ENCODE data around the gene CRTC1. TPM values are rescaled to one million over a fixed set of nuclear protein-coding genes. Genes with fewer than 3 reads are reported as not detected.

The CRTC1 gene
- total and polyA plus RNA-seq, 4 donors = 1.5 to 3.5 (median 1.9) TPM

- TF ChIP-seq REST (IDR thresholded peaks at IDR 0.05) (no peak), NR2F2 (IDR thresholded peaks at IDR 0.05) (no peak)
These were observed 66.1 kb downstream of the CRTC1 start (continued) for GRCh38 chr19:18749362-18750231.

GRCh38 chr19:18750295-18750970 lies 67.0 kb downstream of the CRTC1 start:
- no peak overlapping the region for H3K27ac ChIP-seq (ENCODE audit: low read depth in 1 of 2, low read length in 2 of 2)
- DNase-seq (ENCODE audit: low spot score) = no peak
- H3K36me3 ChIP-seq (ENCODE audit: control insufficient read depth in 4 of 4, insufficient read depth in 3 of 4, low read depth in 1 of 4, low read length in 3 of 4) = peaks cover 0 to 6% (median 0%) of the 10 kb centered on the region in 4 donors
- H3K9ac ChIP-seq (ENCODE audit: low read depth in 1 of 2, low read length in 2 of 2) = no peak overlapping the region
- no peaks in the 10 kb centered on the region for H3K27me3 ChIP-seq (ENCODE audit: control insufficient read depth in 4 of 4, insufficient read depth in 4 of 4, low read length in 3 of 4)
- no peak overlapping the region for H3K4me3 ChIP-seq (ENCODE audit: low read depth in 1 of 3, low read length in 3 of 3)
- TF ChIP-seq NR2F2 (IDR thresholded peaks at IDR 0.05) = no peak
- TF ChIP-seq SP1 (IDR thresholded peaks at IDR 0.05) = no peak
- no peak for TF ChIP-seq HNF4G (IDR thresholded peaks at IDR 0.05)
- TF ChIP-seq YY1 (IDR thresholded peaks at IDR 0.05) = no peak
- no peak for TF ChIP-seq MAX (IDR thresholded peaks at IDR 0.05)
- no peak for TF ChIP-seq JUND (IDR thresholded peaks at IDR 0.05)
- no peak for TF ChIP-seq RXRA (IDR thresholded peaks at IDR 0.05)
- TF ChIP-seq CTCF (IDR thresholded peaks at IDR 0.05; ENCODE audit: low read depth, low read length, missing input control) = no peak
- TF ChIP-seq HNF4A (conservative IDR thresholded peaks at IDR 0.05) = no peak
- no peak for TF ChIP-seq TAF1 (conservative IDR thresholded peaks at IDR 0.05)
- no peak for TF ChIP-seq ZBTB33 (IDR thresholded peaks at IDR 0.05)
- no peak for TF ChIP-seq EGR1 (IDR thresholded peaks at IDR 0.05; ENCODE audit: low read depth in 2 of 2)
- TF ChIP-seq FOXA2 (IDR thresholded peaks at IDR 0.05) = no peak
- no peak for TF ChIP-seq FOXA1 (IDR thresholded peaks at IDR 0.05)
- no peak for TF ChIP-seq GABPA (IDR thresholded peaks at IDR 0.05 in 1 of 2, conservative IDR thresholded peaks at IDR 0.05 in 1 of 2)
- TF ChIP-seq REST (IDR thresholded peaks at IDR 0.05) = no peak
- no peak for TF ChIP-seq ATF3 (IDR thresholded peaks at IDR 0.05)
- no peak for TF ChIP-seq RAD21 (IDR thresholded peaks at IDR 0.05)
- H3K9me3 ChIP-seq (ENCODE audit: control insufficient read depth in 4 of 4, low read length in 3 of 4) = no peaks in the 10 kb centered on the region
- WGBS = 98% methylated on average over 19 of the region's 19 CpGs
- no peaks in the 10 kb centered on the region for H3K4me1 ChIP-seq (ENCODE audit: control insufficient read depth in 4 of 4, insufficient read depth in 4 of 4, low read length in 3 of 4)

Measured in liver (tissue), 9 donors.